HepG2 (cell line): ENCODE data around the gene RPL32. TPM values are rescaled to one million over a fixed set of nuclear protein-coding genes. Genes with fewer than 3 reads are reported as not detected.

Experiments used
- AHDC1 ChIP-seq: sonication (generic); formaldehyde crosslinking; IDR thresholded peaks from 2 replicates; pipeline ENCODE4 v1.5.1; 2020; ENCODE audit warnings: mild to moderate bottlenecking, missing genetic modification reagents, borderline replicate concordance
- RERE ChIP-seq: IDR thresholded peaks from 2 replicates; pipeline ENCODE4 v1.6.1; 2016; ENCODE audit warnings: low read depth, missing genetic modification reagents, missing compliant biosample characterization
- STAT5B ChIP-seq: sonication (generic); formaldehyde crosslinking; IDR thresholded peaks from 2 replicates; pipeline ENCODE4 v1.4.0; 2020; ENCODE audit warnings: missing genetic modification reagents
- TEF ChIP-seq: sonication (generic); formaldehyde crosslinking; IDR thresholded peaks from 2 replicates; pipeline ENCODE4 v1.5.0; 2020; ENCODE audit warnings: missing genetic modification reagents
- WIZ ChIP-seq: sonication (generic); formaldehyde crosslinking; IDR thresholded peaks from 2 replicates; pipeline ENCODE4 v1.5.1; 2020; ENCODE audit warnings: mild to moderate bottlenecking, missing genetic modification reagents
- ZBTB39 ChIP-seq: sonication (generic); formaldehyde crosslinking; IDR thresholded peaks from 2 replicates; pipeline ENCODE4 v1.5.0; 2020; ENCODE audit warnings: missing genetic modification reagents
- ZNF101 ChIP-seq: sonication (generic); formaldehyde crosslinking; IDR thresholded peaks from 2 replicates; pipeline ENCODE4 v1.4.0; 2020; ENCODE audit warnings: mild to moderate bottlenecking, low read depth, missing genetic modification reagents, borderline replicate concordance
- ZNF704 ChIP-seq: sonication (generic); formaldehyde crosslinking; IDR thresholded peaks from 2 replicates; pipeline ENCODE4 v1.8.1; 2023; ENCODE audit warnings: mild to moderate bottlenecking, inconsistent platforms, moderate library complexity, missing genetic modification reagents, borderline replicate concordance
- polyA plus RNA-seq, 8 experiments: library from polyadenylated mRNA; depleted of rRNA in 3 of 8; stranded (reverse) in 7 of 8; unstranded in 1 of 8; fragments of >200 nt; fragmentation: Illumina TruSeq in 4 of 8; extraction: Trizol in 4 of 8; gene quantifications; 2 replicates each; pipeline versions ENCODE4 v1.2.1 to v1.2.3, GENCODE V29; 2011 to 2016; ENCODE audit warnings: low read depth in 4 of 8, missing spikeins in 1 of 8, mixed read lengths in 1 of 8; ENCODE audit not compliant: insufficient read depth in 1 of 8
- total RNA-seq, 5 experiments: library from RNA; depleted of rRNA; stranded (reverse); fragments of >200 nt; fragmentation: Illumina TruSeq; extraction: Trizol; gene quantifications; 2 replicates each; pipeline ENCODE4 v1.2.3, GENCODE V29; 2016; ENCODE audit warnings: low read depth in 1 of 5

RPL32 gene
- total and polyA plus RNA-seq, 2 of the 13 experiments (the other 11 are each of a cell fraction or from before 2014, with no cell fraction given) = 1,781 to 2,401 TPM

GRCh38 chr3:12797124-12797891, 44.1 kb downstream of the RPL32 start (continued):
- TF ChIP-seq ZBTB39 (CRISPR knock-in tag) (no peak), STAT5B (CRISPR knock-in tag) (no peak), ZNF101 (CRISPR knock-in tag) (no peak), WIZ (no peak), TEF (CRISPR knock-in tag) (no peak), RERE (no peak), ZNF704 (CRISPR knock-in tag) (no peak), AHDC1 (CRISPR knock-in tag) (no peak)
